GM12878 (cell line): ENCODE results near the gene HHIPL1. TPM values are rescaled to one million over a fixed set of nuclear protein-coding genes. Genes with fewer than 3 reads are reported as not detected.

Experiments
- ATAC-seq: fragments of 200-7000 bp; cut with Tn5 transposase; 3 replicates; pipeline ENCODE4 v1.9.1; 2020; ENCODE audit warnings: mild to moderate bottlenecking, moderate library complexity
- BruUV-seq: library from RNA; stranded (reverse); fragments of 400-500 nt; replicated peaks from 2 replicates; lab custom pipeline; 2021; lab: Mats Ljungman, UMichigan
- CTCF ChIA-PET: fragments of 300-600 bp; sonication (Branson Sonifier 250); formaldehyde crosslinking; extraction: SDS; loops from one replicate; lab custom pipeline; 2021; ENCODE audit warnings: inconsistent platforms; lab: Yijun Ruan, JAX
- POLR2A ChIA-PET: fragments of 350-600 bp; formaldehyde crosslinking; extraction: SDS; loops from one replicate; lab custom pipeline; 2021; ENCODE audit warnings: inconsistent platforms; lab: Charles Lee
- RAD21 ChIA-PET: fragments of 300-600 bp; sonication (Branson Sonifier 250); formaldehyde crosslinking; loops from one replicate; lab custom pipeline; 2023; ENCODE audit warnings: antibody characterized with exemption; ENCODE audit not compliant: unreplicated experiment; lab: Charles Lee
- SMC1A ChIA-PET: fragments of 300-600 bp; sonication (Branson Sonifier 250); formaldehyde crosslinking; loops from one replicate; lab custom pipeline; 2023; ENCODE audit not compliant: unreplicated experiment, uncharacterized antibody; lab: Charles Lee
- DNase-seq: peaks from one replicate; pipeline ENCODE4 v3.0.0-alpha.2; 2011; ENCODE audit warnings: low read depth, low spot score
- FAIRE-seq: peaks from 3 replicates; lab custom pipeline; 2011; peaks lifted over from hg19 to GRCh38; lab: Jason Lieb, UNC
- H2AFZ ChIP-seq: 2 replicates; pipeline ENCODE4 v1.6.0; 2011; ENCODE audit warnings: low read depth, low read length, control low read depth; ENCODE audit not compliant: control insufficient read depth
- H3K27ac ChIP-seq: 2 replicates; pipeline ENCODE4 v1.5.1; 2011; ENCODE audit warnings: control low read depth; ENCODE audit not compliant: control insufficient read depth, insufficient read depth
- H3K27me3 ChIP-seq, 2 experiments: replicated peaks in 1 of 2; 2 replicates each; pipeline versions ENCODE4 v1.6.0 to v1.6.1; 2011; ENCODE audit warnings: low read length in 1 of 2; ENCODE audit not compliant: control insufficient read depth in 2 of 2, insufficient read depth in 2 of 2
- H3K36me3 ChIP-seq, 2 experiments: 2 replicates each; pipeline ENCODE4 v1.5.1; 2011; ENCODE audit warnings: low read length in 1 of 2; ENCODE audit not compliant: control insufficient read depth in 2 of 2, insufficient read depth in 2 of 2
- H3K4me1 ChIP-seq: 2 replicates; pipeline ENCODE4 v1.6.1; 2011; ENCODE audit warnings: mild to moderate bottlenecking, low read length, moderate library complexity, mixed read lengths; ENCODE audit not compliant: control insufficient read depth, insufficient read depth
- H3K4me2 ChIP-seq: 2 replicates; pipeline ENCODE4 v1.6.0; 2011; ENCODE audit warnings: control low read depth; ENCODE audit not compliant: control insufficient read depth, insufficient read depth
- H3K4me3 ChIP-seq: fragments of 200-600 bp; sonication (generic); 2 replicates; pipeline ENCODE4 v1.5.1; 2016
- H3K79me2 ChIP-seq: 2 replicates; pipeline ENCODE4 v1.6.0; 2011; ENCODE audit warnings: low read length; ENCODE audit not compliant: control insufficient read depth, insufficient read depth
- H3K9ac ChIP-seq: 2 replicates; pipeline ENCODE4 v1.8.0; 2011; ENCODE audit warnings: low read length, control low read depth, mixed read lengths; ENCODE audit not compliant: control insufficient read depth, insufficient read depth
- H3K9me3 ChIP-seq: replicated peaks from 3 replicates; pipeline ENCODE4 v1.5.1; 2011; ENCODE audit warnings: mild to moderate bottlenecking, low read length; ENCODE audit not compliant: control insufficient read depth, insufficient read depth
- H4K20me1 ChIP-seq: 2 replicates; pipeline ENCODE4 v1.6.0; 2011; ENCODE audit not compliant: control insufficient read depth, insufficient read depth
- BCL11A ChIP-seq: IDR thresholded peaks from 2 replicates; pipeline ENCODE4 v1.6.1; 2011; ENCODE audit warnings: low read depth, low read length
- EGR1 ChIP-seq, 2 experiments: IDR thresholded peaks; 1 replicate in 1 of 2; 2 replicates in 1 of 2; pipeline ENCODE4 v1.6.1; 2011 to 2012; ENCODE audit warnings: low read depth in 2 of 2, low read length in 2 of 2, borderline replicate concordance in 1 of 2, mild to moderate bottlenecking in 1 of 2, moderate library complexity in 1 of 2
- MXI1 ChIP-seq: fragments of 150-350 bp; IDR thresholded peaks from 2 replicates; pipeline ENCODE4 v1.6.1; 2011; ENCODE audit warnings: low read depth, mild to moderate bottlenecking, inconsistent platforms, low read length, improper control_type of control experiment
- NRF1 ChIP-seq: conservative IDR thresholded peaks from 2 replicates; pipeline ENCODE4 v1.6.1; 2011; ENCODE audit warnings: mild to moderate bottlenecking, low read depth, low read length, improper control_type of control experiment
- PAX5 ChIP-seq: IDR thresholded peaks from 2 replicates; pipeline ENCODE4 v1.6.1; 2011; ENCODE audit warnings: low read depth, low read length, borderline replicate concordance
- PKNOX1 ChIP-seq: fragments of 450-650 bp; IDR thresholded peaks from 2 replicates; pipeline ENCODE4 v1.6.1; 2016; ENCODE audit warnings: mild to moderate bottlenecking
- SMAD1 ChIP-seq: fragments of 450-650 bp; IDR thresholded peaks from 2 replicates; pipeline ENCODE4 v1.6.1; 2018; ENCODE audit warnings: mild to moderate bottlenecking, low read depth; ENCODE audit not compliant: partially characterized antibody
- ZBTB11 ChIP-seq: fragments of 450-650 bp; formaldehyde crosslinking; IDR thresholded peaks from 2 replicates; pipeline ENCODE4 v1.5.0; 2022; ENCODE audit warnings: mild to moderate bottlenecking, missing genetic modification characterization
- WGBS: methylation state at CpG from one replicate; pipeline ENCODE4 v1.1.6; 2016; ENCODE audit warnings: low lambda C conversion rate; ENCODE audit not compliant: insufficient replicate concordance, insufficient coverage; ENCODE audit errors: missing lambda C conversion rate; 5-methylcytosine and 5-hydroxymethylcytosine counted together
- in situ Hi-C: fragments of 300-500 bp; cut with MboI; formaldehyde crosslinking; loops from 9 replicates; pipeline ENCODE4 v1.14.3; 2018; ENCODE audit warnings: mixed read lengths
- intact Hi-C: fragments of 100-400 bp; cut with micrococcal nuclease; formaldehyde crosslinking; loops from one replicate; pipeline ENCODE4 v1.14.2; 2022; ENCODE audit not compliant: unreplicated experiment
- polyA plus RNA-seq, 11 experiments: library from polyadenylated mRNA; depleted of rRNA in 4 of 11; unstranded in 6 of 11; stranded (reverse) in 5 of 11; fragments of >200 nt; fragmentation: Nextera tagmentation in 4 of 11; fragmentation: Illumina TruSeq in 1 of 11; extraction: Ambion mirVana in 4 of 11; extraction: Trizol in 1 of 11; gene quantifications; 1 replicate in 1 of 11; 2 replicates in 10 of 11; pipeline versions ENCODE4 v1.2.1 to v1.2.3, GENCODE V29; 2011 to 2016; ENCODE audit warnings: inconsistent platforms in 2 of 11, missing spikeins in 2 of 11, low read depth in 1 of 11
- total RNA-seq, 4 experiments: library from RNA; depleted of rRNA in 3 of 4; stranded (reverse); fragments of >200 nt in 3 of 4; fragmentation: Illumina TruSeq in 1 of 4; extraction: Trizol in 1 of 4; gene quantifications; 2 replicates each; pipeline versions ENCODE4 v1.2.1 to v1.2.3, GENCODE V29; 2013 to 2021
- TF ChIP-seq, protein P1 (sequence below): fragments of 450-650 bp; IDR thresholded peaks from 2 replicates; pipeline ENCODE4 v1.6.1; 2018; ENCODE audit warnings: borderline replicate concordance, mild to moderate bottlenecking; ENCODE audit not compliant: partially characterized antibody
- TF ChIP-seq, protein P2 (sequence below): fragments of 450-650 bp; IDR thresholded peaks from 2 replicates; pipeline ENCODE4 v1.6.1; 2017; ENCODE audit warnings: mild to moderate bottlenecking, moderate library complexity

Gene HHIPL1
- total and polyA plus RNA-seq, 10 of the 15 experiments (the other 5 are each of a cell fraction or from before 2014, with no cell fraction given) = 0.09 TPM; not detected in 9

DNA sequence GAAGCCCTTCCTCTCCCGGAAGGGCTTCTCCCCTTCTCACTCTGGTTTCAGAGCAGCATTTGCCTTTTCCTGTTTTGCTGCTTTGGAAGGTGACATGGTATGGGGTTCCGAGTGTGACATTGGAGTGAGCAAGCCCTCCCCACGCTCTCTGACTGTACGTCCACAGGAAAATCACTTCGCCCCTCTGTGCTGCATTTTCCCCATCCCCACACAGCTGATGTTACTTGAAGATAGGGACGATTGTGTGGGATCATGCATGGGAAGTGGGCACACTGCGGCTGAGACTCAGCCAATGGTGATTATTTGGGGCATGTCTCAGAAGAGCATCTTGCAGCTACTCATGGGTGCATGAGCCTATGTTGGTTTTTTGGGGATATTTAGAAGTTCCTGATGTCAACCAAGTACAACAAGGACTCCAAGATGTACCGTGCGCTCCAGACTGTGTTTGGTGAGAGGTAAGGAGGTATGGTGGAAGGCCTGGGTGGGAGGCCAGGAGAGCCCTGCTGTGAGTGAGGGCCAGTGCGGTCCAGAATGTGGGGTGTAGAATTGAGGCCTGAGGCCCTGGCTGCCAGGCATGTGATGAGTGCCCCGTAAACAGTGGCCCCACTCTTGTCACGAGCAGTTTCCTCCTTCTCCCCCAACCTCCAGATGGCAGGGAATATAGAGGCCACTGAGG lies 54.3 kb downstream of the HHIPL1 start:
- CTCF ChIA-PET = interaction anchor here (1.6 kb wide), 1 partner anchor 12 kb away, joined by 3 read pairs; no protein-coding TSS in a partner anchor
- Histone ChIP-seq H3K4me3 (no peak overlapping the region), H3K27ac (no peak overlapping the region), H3K79me2 (no peaks in the 10 kb centered on the region), H3K4me2 (no peak overlapping the region), H3K9ac (no peak overlapping the region), H4K20me1 (no peaks in the 10 kb centered on the region), H3K36me3 (no peaks in the 10 kb centered on the region), H2AFZ (no peak overlapping the region), H3K27me3 (no peaks in the 10 kb centered on the region; a peak in 1 of 4 replicates), H3K9me3 (peaks cover 2% of the 10 kb centered on the region; the same call in 1 of the 3 replicates), H3K4me1 (no peaks in the 10 kb centered on the region)
- in situ Hi-C loops (no loop called here), intact Hi-C loops (no loop called here)
- no peak for TF ChIP-seq EGR1 (IDR thresholded peaks at IDR 0.05; ENCODE audit: borderline replicate concordance in 1 of 2, low read depth in 2 of 2, low read length in 2 of 2)
- no peak for TF ChIP-seq SMAD1
- TF ChIP-seq, protein P1, sequence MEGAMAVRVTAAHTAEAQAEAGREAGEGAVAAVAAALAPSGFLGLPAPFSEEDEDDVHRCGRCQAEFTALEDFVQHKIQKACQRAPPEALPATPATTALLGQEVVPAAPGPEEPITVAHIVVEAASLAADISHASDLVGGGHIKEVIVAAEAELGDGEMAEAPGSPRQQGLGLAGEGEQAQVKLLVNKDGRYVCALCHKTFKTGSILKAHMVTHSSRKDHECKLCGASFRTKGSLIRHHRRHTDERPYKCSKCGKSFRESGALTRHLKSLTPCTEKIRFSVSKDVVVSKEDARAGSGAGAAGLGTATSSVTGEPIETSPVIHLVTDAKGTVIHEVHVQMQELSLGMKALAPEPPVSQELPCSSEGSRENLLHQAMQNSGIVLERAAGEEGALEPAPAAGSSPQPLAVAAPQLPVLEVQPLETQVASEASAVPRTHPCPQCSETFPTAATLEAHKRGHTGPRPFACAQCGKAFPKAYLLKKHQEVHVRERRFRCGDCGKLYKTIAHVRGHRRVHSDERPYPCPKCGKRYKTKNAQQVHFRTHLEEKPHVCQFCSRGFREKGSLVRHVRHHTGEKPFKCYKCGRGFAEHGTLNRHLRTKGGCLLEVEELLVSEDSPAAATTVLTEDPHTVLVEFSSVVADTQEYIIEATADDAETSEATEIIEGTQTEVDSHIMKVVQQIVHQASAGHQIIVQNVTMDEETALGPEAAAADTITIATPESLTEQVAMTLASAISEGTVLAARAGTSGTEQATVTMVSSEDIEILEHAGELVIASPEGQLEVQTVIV = no peak
- no peak for TF ChIP-seq PAX5
- TF ChIP-seq, protein P2, sequence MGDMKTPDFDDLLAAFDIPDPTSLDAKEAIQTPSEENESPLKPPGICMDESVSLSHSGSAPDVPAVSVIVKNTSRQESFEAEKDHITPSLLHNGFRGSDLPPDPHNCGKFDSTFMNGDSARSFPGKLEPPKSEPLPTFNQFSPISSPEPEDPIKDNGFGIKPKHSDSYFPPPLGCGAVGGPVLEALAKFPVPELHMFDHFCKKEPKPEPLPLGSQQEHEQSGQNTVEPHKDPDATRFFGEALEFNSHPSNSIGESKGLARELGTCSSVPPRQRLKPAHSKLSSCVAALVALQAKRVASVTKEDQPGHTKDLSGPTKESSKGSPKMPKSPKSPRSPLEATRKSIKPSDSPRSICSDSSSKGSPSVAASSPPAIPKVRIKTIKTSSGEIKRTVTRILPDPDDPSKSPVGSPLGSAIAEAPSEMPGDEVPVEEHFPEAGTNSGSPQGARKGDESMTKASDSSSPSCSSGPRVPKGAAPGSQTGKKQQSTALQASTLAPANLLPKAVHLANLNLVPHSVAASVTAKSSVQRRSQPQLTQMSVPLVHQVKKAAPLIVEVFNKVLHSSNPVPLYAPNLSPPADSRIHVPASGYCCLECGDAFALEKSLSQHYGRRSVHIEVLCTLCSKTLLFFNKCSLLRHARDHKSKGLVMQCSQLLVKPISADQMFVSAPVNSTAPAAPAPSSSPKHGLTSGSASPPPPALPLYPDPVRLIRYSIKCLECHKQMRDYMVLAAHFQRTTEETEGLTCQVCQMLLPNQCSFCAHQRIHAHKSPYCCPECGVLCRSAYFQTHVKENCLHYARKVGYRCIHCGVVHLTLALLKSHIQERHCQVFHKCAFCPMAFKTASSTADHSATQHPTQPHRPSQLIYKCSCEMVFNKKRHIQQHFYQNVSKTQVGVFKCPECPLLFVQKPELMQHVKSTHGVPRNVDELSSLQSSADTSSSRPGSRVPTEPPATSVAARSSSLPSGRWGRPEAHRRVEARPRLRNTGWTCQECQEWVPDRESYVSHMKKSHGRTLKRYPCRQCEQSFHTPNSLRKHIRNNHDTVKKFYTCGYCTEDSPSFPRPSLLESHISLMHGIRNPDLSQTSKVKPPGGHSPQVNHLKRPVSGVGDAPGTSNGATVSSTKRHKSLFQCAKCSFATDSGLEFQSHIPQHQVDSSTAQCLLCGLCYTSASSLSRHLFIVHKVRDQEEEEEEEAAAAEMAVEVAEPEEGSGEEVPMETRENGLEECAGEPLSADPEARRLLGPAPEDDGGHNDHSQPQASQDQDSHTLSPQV = no peak
- TF ChIP-seq BCL11A = no peak
- TF ChIP-seq PKNOX1 = no peak
- no peak for TF ChIP-seq MXI1
- TF ChIP-seq NRF1 = no peak
- no peak for TF ChIP-seq ZBTB11 (CRISPR knock-in tag)
- POLR2A ChIA-PET = no interaction called here
- FAIRE-seq = no peak
- DNase-seq = no peak
- BruUV-seq = no TSS peak
- RAD21 ChIA-PET = no interaction called here
- 57% methylated on average over 12 of the region's 12 CpGs for WGBS
- no peak for ATAC-seq
- SMC1A ChIA-PET = no interaction called here
